SK-N-SH (cell line): Measurements from ENCODE around the gene MGAT5. TPM values are rescaled to one million over a fixed set of nuclear protein-coding genes. Genes with fewer than 3 reads are reported as not detected.

Source experiments
- CTCF ChIA-PET: fragments of 300-600, 350-600 bp; formaldehyde crosslinking; extraction: SDS; loops from one replicate; lab custom pipeline; 2021; lab: Yijun Ruan, JAX
- POLR2A ChIA-PET: fragments of 350-600 bp; sonication (Branson Sonifier 250); formaldehyde crosslinking; extraction: SDS; loops from one replicate; lab custom pipeline; 2020; ENCODE audit warnings: antibody characterized with exemption, inconsistent platforms; lab: Yijun Ruan, JAX
- DNase-seq: peaks from one replicate; pipeline ENCODE4 v3.0.0; 2012
- H2AFZ ChIP-seq: fragments of 200-600 bp; sonication (generic); 2 replicates; pipeline ENCODE4 v1.8.1; 2016; ENCODE audit warnings: antibody characterized with exemption, mild to moderate bottlenecking, low read depth
- H3F3A ChIP-seq: fragments of 200-600 bp; sonication (generic); replicated peaks from 2 replicates; pipeline ENCODE3; 2016; ENCODE audit warnings: antibody characterized with exemption, mild to moderate bottlenecking; ENCODE audit not compliant: insufficient read depth
- H3K27ac ChIP-seq, 2 experiments: fragments of 200-500 bp in 1 of 2; fragments of 200-600 bp in 1 of 2; sonication (Bioruptor generic) in 1 of 2; sonication (generic), shearing (Covaris generic) in 1 of 2; 2 replicates each; pipeline versions ENCODE4 v1.5.1 to v1.6.1; 2014 to 2016; ENCODE audit warnings: low read depth in 2 of 2, inconsistent platforms in 1 of 2, low read length in 1 of 2, mild to moderate bottlenecking in 1 of 2, mixed read lengths in 1 of 2
- H3K27me3 ChIP-seq: fragments of 200-600 bp; sonication (generic), shearing (Covaris generic); 2 replicates; pipeline ENCODE4 v1.6.1; 2016; ENCODE audit warnings: mixed run types; ENCODE audit not compliant: insufficient read depth
- H3K36me3 ChIP-seq, 2 experiments: fragments of 200-500 bp in 1 of 2; fragments of 200-600 bp in 1 of 2; sonication (Bioruptor generic) in 1 of 2; sonication (generic) in 1 of 2; replicated peaks in 1 of 2; 2 replicates each; pipeline versions ENCODE3 to v1.5.1; 2014 to 2016; ENCODE audit warnings: low read length in 1 of 2, mild to moderate bottlenecking in 1 of 2; ENCODE audit not compliant: insufficient read depth in 2 of 2, control insufficient read depth in 1 of 2
- H3K4me1 ChIP-seq, 2 experiments: fragments of 200-500 bp in 1 of 2; fragments of 200-600 bp in 1 of 2; sonication (Bioruptor generic) in 1 of 2; sonication (generic), shearing (Covaris generic) in 1 of 2; 2 replicates each; pipeline versions ENCODE4 v1.5.1 to v1.6.1; 2014 to 2016; ENCODE audit warnings: low read depth in 1 of 2, low read length in 1 of 2, mixed run types in 1 of 2; ENCODE audit not compliant: insufficient read depth in 2 of 2, control insufficient read depth in 1 of 2
- H3K4me2 ChIP-seq: fragments of 200-600 bp; sonication (generic), shearing (Covaris generic); 2 replicates; pipeline ENCODE4 v1.6.1; 2017; ENCODE audit warnings: mixed run types
- H3K4me3 ChIP-seq, 2 experiments: fragments of 200-500 bp in 1 of 2; fragments of 200-600 bp in 1 of 2; sonication (Bioruptor generic) in 1 of 2; sonication (generic), shearing (Covaris generic) in 1 of 2; 2 replicates each; pipeline versions ENCODE4 v1.5.1 to v1.8.1; 2014 to 2016; ENCODE audit warnings: low read depth in 2 of 2, inconsistent platforms in 1 of 2, low read length in 1 of 2, mild to moderate bottlenecking in 1 of 2, mixed read lengths in 1 of 2, moderate library complexity in 1 of 2
- H3K79me2 ChIP-seq: fragments of 200-600 bp; sonication (generic); 2 replicates; pipeline ENCODE4 v1.8.1; 2017; ENCODE audit warnings: mild to moderate bottlenecking; ENCODE audit not compliant: insufficient read depth
- H3K9ac ChIP-seq: fragments of 200-600 bp; sonication (generic); 2 replicates; pipeline ENCODE4 v1.6.1; 2017; ENCODE audit warnings: mixed run types
- H3K9me2 ChIP-seq: fragments of 200-600 bp; sonication (generic); 2 replicates; pipeline ENCODE4 v1.6.1; 2017; ENCODE audit warnings: mixed run types
- H3K9me3 ChIP-seq: fragments of 200-600 bp; sonication (generic); 2 replicates; pipeline ENCODE4 v1.6.1; 2017; ENCODE audit warnings: mixed run types, mild to moderate bottlenecking, moderate library complexity
- H4K20me1 ChIP-seq: fragments of 200-600 bp; sonication (generic); 2 replicates; pipeline ENCODE4 v1.6.1; 2017; ENCODE audit warnings: mild to moderate bottlenecking, mixed run types; ENCODE audit not compliant: insufficient read depth
- ELF1 ChIP-seq: IDR thresholded peaks from 2 replicates; pipeline ENCODE4 v1.4.0; 2012
- EZH2phosphoT487 ChIP-seq: fragments of 200-600 bp; sonication (generic); IDR thresholded peaks from 2 replicates; pipeline ENCODE4 v1.6.1; 2017; ENCODE audit warnings: low read depth, mixed run types, mild to moderate bottlenecking, antibody characterized with exemption, moderate library complexity, borderline replicate concordance
- FOSL2 ChIP-seq: IDR thresholded peaks from 2 replicates; pipeline ENCODE4 v1.4.0; 2012; ENCODE audit warnings: low read depth, mild to moderate bottlenecking, moderate library complexity, borderline replicate concordance
- FOXJ3 ChIP-seq: sonication (generic); formaldehyde crosslinking; IDR thresholded peaks from 2 replicates; pipeline ENCODE4 v1.5.1; 2020; ENCODE audit warnings: mild to moderate bottlenecking, missing genetic modification reagents
- FOXM1 ChIP-seq: IDR thresholded peaks from 2 replicates; pipeline ENCODE4 v1.4.0; 2012; ENCODE audit warnings: low read depth, mild to moderate bottlenecking
- GATA2 ChIP-seq: sonication (generic); formaldehyde crosslinking; IDR thresholded peaks from 2 replicates; pipeline ENCODE4 v1.5.0; 2020; ENCODE audit warnings: mild to moderate bottlenecking, missing genetic modification reagents
- IRF3 ChIP-seq: fragments of 150-350 bp; IDR thresholded peaks from 2 replicates; pipeline ENCODE4 v1.6.1; 2016; ENCODE audit warnings: mild to moderate bottlenecking, low read depth, low read length
- MAX ChIP-seq: IDR thresholded peaks from 2 replicates; pipeline ENCODE4 v1.4.0; 2012; ENCODE audit warnings: low read depth
- MXI1 ChIP-seq: IDR thresholded peaks from 2 replicates; pipeline ENCODE4 v1.6.1; 2012; ENCODE audit warnings: mild to moderate bottlenecking, low read depth, low read length, improper control_type of control experiment
- NFIC ChIP-seq: IDR thresholded peaks from 2 replicates; pipeline ENCODE4 v1.4.0; 2012; ENCODE audit warnings: borderline replicate concordance
- REST ChIP-seq: IDR thresholded peaks from 2 replicates; pipeline ENCODE4 v1.6.1; 2012; ENCODE audit warnings: mild to moderate bottlenecking, low read depth, low read length, moderate library complexity
- RFX5 ChIP-seq: IDR thresholded peaks from 2 replicates; pipeline ENCODE4 v1.6.1; 2012; ENCODE audit warnings: mild to moderate bottlenecking, improper control_type of control experiment, low read length
- SIN3A ChIP-seq: IDR thresholded peaks from 2 replicates; pipeline ENCODE4 v1.6.1; 2012; ENCODE audit warnings: low read depth, mild to moderate bottlenecking, low read length, moderate library complexity, borderline replicate concordance
- SMC3 ChIP-seq: IDR thresholded peaks from 2 replicates; pipeline ENCODE4 v1.6.1; 2012; ENCODE audit warnings: low read depth, low read length, improper control_type of control experiment
- TCF12 ChIP-seq: IDR thresholded peaks from 2 replicates; pipeline ENCODE4 v1.4.0; 2012
- USF2 ChIP-seq: fragments of 150-350 bp; IDR thresholded peaks from 2 replicates; pipeline ENCODE4 v1.6.1; 2017; ENCODE audit warnings: antibody characterized with exemption, low read length, low read depth, borderline replicate concordance
- YY1 ChIP-seq: IDR thresholded peaks from 2 replicates; pipeline ENCODE4 v1.4.0; 2012; ENCODE audit warnings: low read depth, mild to moderate bottlenecking
- ZBTB33 ChIP-seq: IDR thresholded peaks from 2 replicates; pipeline ENCODE4 v1.4.0; 2012; ENCODE audit warnings: low read depth, borderline replicate concordance
- WGBS: methylation state at CpG from one replicate; pipeline ENCODE4 v1.1.6; 2017; ENCODE audit warnings: low lambda C conversion rate; 5-methylcytosine and 5-hydroxymethylcytosine counted together
- polyA plus RNA-seq, 3 experiments: library from polyadenylated mRNA; depleted of rRNA; stranded (reverse); fragments of >200 nt; gene quantifications; 2 replicates each; pipeline ENCODE4 v1.2.3, GENCODE V29; 2012

Gene MGAT5
- polyA plus RNA-seq, 1 of the 3 experiments (the other 2 are of a cell fraction), result 18.2 TPM

GRCh38 chr2:134420920-134421319 is 167.0 kb downstream of the MGAT5 start:
- no peaks in the 10 kb centered on the region for H3K9me3 ChIP-seq
- H3K27ac ChIP-seq, result no peak overlapping the region
- no peak overlapping the region for H3K4me3 ChIP-seq
- ChIA-PET CTCF (interaction anchor here (1.1 to 4.2 kb wide), 5 partner anchors 9 to 302 kb away, joined by 3 to 21 read pairs (median 4); no protein-coding TSS in a partner anchor), POLR2A (no interaction called here)
- no peak for TF ChIP-seq IRF3
- no peak for TF ChIP-seq RFX5
- TF ChIP-seq NFIC, result no peak
- no peak for TF ChIP-seq EZH2phosphoT487
- TF ChIP-seq GATA2, result no peak
- no peak for TF ChIP-seq MAX
- TF ChIP-seq FOXM1, result no peak
- no peak for TF ChIP-seq TCF12
- TF ChIP-seq ZBTB33, result no peak
- no peak for TF ChIP-seq YY1
- TF ChIP-seq MXI1, result no peak
- TF ChIP-seq USF2, result no peak
- TF ChIP-seq FOSL2, result no peak
- TF ChIP-seq ELF1, result no peak
- TF ChIP-seq SMC3, result no peak
- TF ChIP-seq FOXJ3 (CRISPR knock-in tag), result no peak
- no peak for TF ChIP-seq REST
- no peak for TF ChIP-seq SIN3A
- peaks cover 0 to 4% of the 10 kb centered on the region in 2 experiments for H3K36me3 ChIP-seq
- H3K9me2 ChIP-seq, result no peaks in the 10 kb centered on the region
- H2AFZ ChIP-seq, result no peak overlapping the region
- H3K27me3 ChIP-seq, result no peaks in the 10 kb centered on the region
- H3K79me2 ChIP-seq, result no peaks in the 10 kb centered on the region
- WGBS, result 99% methylated on average over 3 of the region's 3 CpGs
- peaks cover 6% of the 10 kb centered on the region for H3F3A ChIP-seq
- H3K4me2 ChIP-seq, result no peak overlapping the region
- peaks cover 0 to 3% of the 10 kb centered on the region in 2 experiments; a peak in 1 of 4 replicates for H3K4me1 ChIP-seq
- H3K9ac ChIP-seq, result no peak overlapping the region
- no peak for DNase-seq
- H4K20me1 ChIP-seq, result no peaks in the 10 kb centered on the region
